COLO668 (cell line): Measurements from ENCODE around the gene ATG10.
"Not testable (repeated sequence)": the region's sequence is repeated elsewhere in the genome, so short reads cannot be mapped to it uniquely, and the experiment has no call there.

Experiments used
- DNase-seq: peaks from one replicate; lab custom pipeline; 2025; ENCODE audit not compliant: unreplicated experiment; lab: John Stamatoyannopoulos, UW

ATG10 gene

GRCh38 chr5:82211855-82212572 lies 240.2 kb downstream of the ATG10 start:
- DNase-seq: no peak

- DNase-seq: no peak
Observed at GRCh38 chr5:82217917-82218316, 246.1 kb downstream of the ATG10 start.

GRCh38 chr5:82218374-82219156 lies 246.7 kb downstream of the ATG10 start:
- no peak for DNase-seq

- no peak for DNase-seq
Observed at GRCh38 chr5:82221020-82221419, 249.2 kb downstream of the ATG10 start.

- DNase-seq: no peak
Observed at GRCh38 chr5:82222597-82223574, 251.1 kb downstream of the ATG10 start.

GRCh38 chr5:82225525-82226172 lies 253.8 kb downstream of the ATG10 start:
- DNase-seq: peak; percentile 42

- no peak for DNase-seq
Observed at GRCh38 chr5:82234885-82235284, 263.1 kb downstream of the ATG10 start.

GRCh38 chr5:82244151-82244550 lies 272.3 kb downstream of the ATG10 start:
- DNase-seq: no peak

GRCh38 chr5:82244854-82245635 lies 273.2 kb downstream of the ATG10 start:
- DNase-seq: no peak

GRCh38 chr5:82246960-82247574 lies 275.2 kb downstream of the ATG10 start:
- DNase-seq: no peak

GRCh38 chr5:82252744-82253143 lies 280.9 kb downstream of the ATG10 start:
- DNase-seq: no peak

GRCh38 chr5:82255844-82256243 lies 284.0 kb downstream of the ATG10 start:
- DNase-seq: no peak

- no peak for DNase-seq
Observed at GRCh38 chr5:82257247-82257646, 285.4 kb downstream of the ATG10 start.

- DNase-seq: no peak
Observed at GRCh38 chr5:82257729-82258128, 285.9 kb downstream of the ATG10 start.

- no peak for DNase-seq
Observed at GRCh38 chr5:82259172-82259800, 287.5 kb downstream of the ATG10 start.

- DNase-seq: no peak
Observed at GRCh38 chr5:82265047-82265446, 293.2 kb downstream of the ATG10 start.

- DNase-seq: not testable (repeated sequence)
Observed at GRCh38 chr5:82267297-82267933, 295.6 kb downstream of the ATG10 start.

GRCh38 chr5:82269363-82269762 lies 297.5 kb downstream of the ATG10 start:
- DNase-seq: not testable (repeated sequence)
